Measurements from ENCODE around the gene EBF3. TPM values are rescaled to one million over a fixed set of nuclear protein-coding genes. Genes with fewer than 3 reads are reported as not detected.

EBF3 gene
- total RNA-seq, 1 experiment from 2014 or later, result 0.22 TPM

GRCh38 chr10:129894698-129895097 is 69.4 kb downstream of the EBF3 start:
- H3K9me3 ChIP-seq (ENCODE audit: control insufficient read depth, low read depth, low read length), result no peaks in the 10 kb centered on the region
- Mint-ChIP-seq H3K9me3 (no peaks in the 10 kb centered on the region), H3K27me3 (ENCODE audit: low read depth) (peaks cover 20% of the 10 kb centered on the region), H3K36me3 (ENCODE audit: insufficient read depth in 1 of 3, low read depth in 3 of 3) (no peaks in the 10 kb centered on the region; a peak in 1 of 7 replicates), H3K4me1 (peaks cover 66 to 68% of the 10 kb centered on the region in 2 experiments), H3K27ac (no peak overlapping the region), H3K4me3 (no peak overlapping the region)
- WGBS (ENCODE audit: extremely low coverage, insufficient read length, low lambda C conversion rate), result no CpG with 5 or more reads among the region's 3 CpGs
- TF ChIP-seq CTCF (conservative IDR thresholded peaks at IDR 0.05), result no peak
- no peaks in the 10 kb centered on the region for H3K4me1 ChIP-seq (ENCODE audit: insufficient read depth, low read length)
- H2BK120ac ChIP-seq (ENCODE audit: low read depth, low read length, poor library complexity, severe bottlenecking), result no peak overlapping the region
- H3K23ac ChIP-seq (ENCODE audit: insufficient read length, low read depth, low read length), result no peak overlapping the region
- H3K9ac ChIP-seq (ENCODE audit: extremely low read depth, insufficient read length, low read length), result no peak overlapping the region
- no peak overlapping the region for H2AFZ ChIP-seq (ENCODE audit: low read length)
- no peaks in the 10 kb centered on the region for H3K79me1 ChIP-seq (ENCODE audit: insufficient read depth, low read depth, low read length, poor library complexity, severe bottlenecking)
- H3K27ac ChIP-seq (ENCODE audit: insufficient read length, low read depth, low read length), result no peak overlapping the region
- no peaks in the 10 kb centered on the region for H3K79me2 ChIP-seq (ENCODE audit: insufficient read depth, low read length)
- H3K23me2 ChIP-seq (ENCODE audit: insufficient read length, low read depth, low read length, poor library complexity, severe bottlenecking), result no peaks in the 10 kb centered on the region
- no peak overlapping the region for H3K56ac ChIP-seq (ENCODE audit: insufficient read length, low read depth, low read length)
- no peak overlapping the region for H3T11ph ChIP-seq (ENCODE audit: low read length)
- no peak overlapping the region for H2AK5ac ChIP-seq (ENCODE audit: insufficient read length, low read length)
- no peak overlapping the region for H4K8ac ChIP-seq (replicated peaks; ENCODE audit: insufficient read length, low read depth, low read length)
- no peak overlapping the region for H4K5ac ChIP-seq (ENCODE audit: insufficient read length, low read depth, low read length)
- DNase-seq, result peak; percentile 28
- no peak overlapping the region; the same call in 1 of the 2 replicates for H3K14ac ChIP-seq (ENCODE audit: insufficient read depth, low read length)
- H4K20me1 ChIP-seq (ENCODE audit: control insufficient read depth, insufficient read depth, insufficient read length), result no peaks in the 10 kb centered on the region
- no peak overlapping the region for H2BK5ac ChIP-seq (ENCODE audit: insufficient read length, low read length)
- no peak overlapping the region for H2BK20ac ChIP-seq (ENCODE audit: low read depth, low read length, poor library complexity, severe bottlenecking)
- no peak overlapping the region for H3K4ac ChIP-seq (ENCODE audit: low read depth, low read length)
- H4K91ac ChIP-seq (ENCODE audit: insufficient read length, low read depth, low read length), result no peak overlapping the region
- no peaks in the 10 kb centered on the region for H3K27me3 ChIP-seq (ENCODE audit: insufficient read depth, low read length)
- no peak overlapping the region for H3K18ac ChIP-seq (ENCODE audit: insufficient read length, low read depth, low read length)
- H2BK15ac ChIP-seq (ENCODE audit: low read depth, low read length), result no peak overlapping the region
- H3K4me2 ChIP-seq (ENCODE audit: insufficient read depth, insufficient read length, low read length), result no peak overlapping the region
- no peak overlapping the region for H2BK12ac ChIP-seq (ENCODE audit: insufficient read length, low read depth, low read length)
